ENCODE results near the gene ITGA8.
"Not testable (repeated sequence)": the region's sequence is repeated elsewhere in the genome, so short reads cannot be mapped to it uniquely, and the experiment has no call there.

The ITGA8 gene

DNA sequence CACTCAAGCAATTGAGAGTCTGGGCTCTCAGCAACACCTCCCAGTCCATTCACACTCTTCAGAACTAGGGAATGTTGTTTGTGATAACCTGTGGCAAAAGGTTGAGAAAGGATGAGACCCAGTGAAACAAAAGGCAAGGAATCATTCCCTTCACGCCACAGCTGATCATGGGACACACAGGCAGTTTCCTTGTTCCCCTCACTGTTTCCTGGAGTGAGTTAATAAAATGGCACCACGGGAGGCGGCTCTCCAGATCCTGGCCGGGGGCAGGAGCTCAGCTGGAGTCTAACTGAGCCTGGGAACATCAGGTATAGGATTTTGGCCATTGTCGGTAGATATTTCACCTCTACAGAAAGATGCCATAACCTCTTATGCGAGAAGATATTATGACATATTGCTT, 241.3 kb downstream of the ITGA8 start:
- no peak overlapping the region for H3K4me3 ChIP-seq
- no peak for DNase-seq (ENCODE audit: low spot score)
- TF ChIP-seq, protein P1, sequence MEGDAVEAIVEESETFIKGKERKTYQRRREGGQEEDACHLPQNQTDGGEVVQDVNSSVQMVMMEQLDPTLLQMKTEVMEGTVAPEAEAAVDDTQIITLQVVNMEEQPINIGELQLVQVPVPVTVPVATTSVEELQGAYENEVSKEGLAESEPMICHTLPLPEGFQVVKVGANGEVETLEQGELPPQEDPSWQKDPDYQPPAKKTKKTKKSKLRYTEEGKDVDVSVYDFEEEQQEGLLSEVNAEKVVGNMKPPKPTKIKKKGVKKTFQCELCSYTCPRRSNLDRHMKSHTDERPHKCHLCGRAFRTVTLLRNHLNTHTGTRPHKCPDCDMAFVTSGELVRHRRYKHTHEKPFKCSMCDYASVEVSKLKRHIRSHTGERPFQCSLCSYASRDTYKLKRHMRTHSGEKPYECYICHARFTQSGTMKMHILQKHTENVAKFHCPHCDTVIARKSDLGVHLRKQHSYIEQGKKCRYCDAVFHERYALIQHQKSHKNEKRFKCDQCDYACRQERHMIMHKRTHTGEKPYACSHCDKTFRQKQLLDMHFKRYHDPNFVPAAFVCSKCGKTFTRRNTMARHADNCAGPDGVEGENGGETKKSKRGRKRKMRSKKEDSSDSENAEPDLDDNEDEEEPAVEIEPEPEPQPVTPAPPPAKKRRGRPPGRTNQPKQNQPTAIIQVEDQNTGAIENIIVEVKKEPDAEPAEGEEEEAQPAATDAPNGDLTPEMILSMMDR (IDR thresholded peaks at IDR 0.05): no peak
- H3K27ac ChIP-seq: no peak overlapping the region

DNA sequence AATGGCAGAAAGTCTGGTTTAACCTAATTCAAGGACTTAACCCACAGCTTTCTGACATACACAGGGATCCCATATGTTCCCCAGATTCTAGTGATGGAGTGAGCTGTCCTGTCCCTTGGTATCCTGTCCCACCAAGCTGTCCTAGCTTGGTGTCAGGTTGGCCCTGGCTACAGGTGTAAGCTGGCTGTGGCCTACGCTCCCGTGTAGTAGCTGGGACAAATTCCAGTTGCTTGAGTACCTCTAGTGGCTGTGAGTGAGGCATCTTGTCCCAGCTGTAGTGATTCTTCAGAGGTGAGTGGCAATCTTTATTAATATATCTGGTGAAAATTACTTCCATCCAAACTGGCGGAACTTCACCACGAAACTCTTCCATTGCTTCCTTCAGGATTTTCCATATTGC, 243.4 kb downstream of the ITGA8 start:
- H3K27ac ChIP-seq: peak overlapping the region in 1 of 2 donors; percentile 4
- DNase-seq (ENCODE audit: low spot score): no peak
- TF ChIP-seq, protein P1 (IDR thresholded peaks at IDR 0.05): no peak

DNA sequence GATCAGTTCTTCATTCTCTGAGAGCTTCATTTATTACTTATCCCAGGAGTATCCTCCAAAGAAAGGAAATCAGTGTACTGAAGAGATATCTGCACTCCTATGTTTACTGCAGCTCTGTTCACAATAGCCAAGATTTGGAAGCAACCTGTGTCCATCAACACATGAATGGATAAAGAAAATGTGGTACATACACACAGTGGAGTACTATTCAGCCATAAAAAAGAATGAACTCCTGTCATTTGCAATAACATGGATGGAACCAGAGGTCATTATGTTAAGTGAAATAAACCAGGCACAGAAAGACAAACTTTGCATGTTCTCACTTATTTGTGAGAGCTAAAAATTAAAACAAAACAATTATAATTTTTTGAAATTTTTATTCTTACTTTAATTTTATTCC, 244.3 kb downstream of the ITGA8 start:
- not testable (repeated sequence) for DNase-seq (ENCODE audit: low spot score); H3K27ac ChIP-seq; H3K4me3 ChIP-seq

More for the DNA sequence above, 243.4 kb downstream of the ITGA8 start:
- H3K4me3 ChIP-seq: no peak overlapping the region

DNA sequence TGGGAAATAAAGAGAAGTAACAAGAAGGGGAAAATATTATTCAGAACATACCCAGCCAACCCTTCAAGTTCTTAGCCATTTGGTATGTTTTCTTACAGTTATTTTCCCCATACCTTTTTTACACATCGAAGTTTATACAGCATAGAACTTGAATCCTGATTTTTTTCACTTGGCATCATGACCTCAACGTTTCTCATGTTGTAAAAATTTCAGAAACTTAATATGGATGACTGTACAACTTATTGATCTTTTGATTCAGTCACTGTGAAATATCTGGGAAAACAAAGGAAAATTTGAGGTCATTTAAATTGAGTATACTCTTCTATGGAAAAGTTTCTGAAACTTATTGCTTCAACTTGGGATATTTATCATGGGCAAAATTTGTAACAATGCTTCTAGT, 245.1 kb downstream of the ITGA8 start:
- DNase-seq (ENCODE audit: low spot score): no peak
- TF ChIP-seq, protein P1 (IDR thresholded peaks at IDR 0.05): no peak
- no peak overlapping the region for H3K27ac ChIP-seq
- no peak overlapping the region for H3K4me3 ChIP-seq

DNA sequence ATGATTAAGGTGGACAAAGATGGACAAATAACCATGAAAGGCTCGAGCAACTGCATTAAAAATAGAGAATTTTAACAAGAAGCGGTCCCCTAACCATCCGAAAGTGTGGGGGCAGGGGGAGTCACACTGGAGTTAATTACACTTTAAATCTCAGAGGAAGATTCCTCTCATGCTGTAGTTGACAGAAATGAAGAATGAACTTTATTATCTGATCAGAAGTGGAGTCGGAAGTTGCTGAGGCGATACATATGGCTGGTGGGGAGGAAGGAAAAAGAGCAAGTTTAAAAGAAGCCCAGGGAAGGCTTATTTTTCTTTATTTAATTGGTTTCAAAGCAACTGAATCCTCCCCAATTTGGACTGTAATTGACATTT, 246.3 kb downstream of the ITGA8 start:
- TF ChIP-seq, protein P1 (IDR thresholded peaks at IDR 0.05): no peak
- H3K4me3 ChIP-seq: no peak overlapping the region
- no peak for DNase-seq (ENCODE audit: low spot score)
- no peak overlapping the region for H3K27ac ChIP-seq

DNA sequence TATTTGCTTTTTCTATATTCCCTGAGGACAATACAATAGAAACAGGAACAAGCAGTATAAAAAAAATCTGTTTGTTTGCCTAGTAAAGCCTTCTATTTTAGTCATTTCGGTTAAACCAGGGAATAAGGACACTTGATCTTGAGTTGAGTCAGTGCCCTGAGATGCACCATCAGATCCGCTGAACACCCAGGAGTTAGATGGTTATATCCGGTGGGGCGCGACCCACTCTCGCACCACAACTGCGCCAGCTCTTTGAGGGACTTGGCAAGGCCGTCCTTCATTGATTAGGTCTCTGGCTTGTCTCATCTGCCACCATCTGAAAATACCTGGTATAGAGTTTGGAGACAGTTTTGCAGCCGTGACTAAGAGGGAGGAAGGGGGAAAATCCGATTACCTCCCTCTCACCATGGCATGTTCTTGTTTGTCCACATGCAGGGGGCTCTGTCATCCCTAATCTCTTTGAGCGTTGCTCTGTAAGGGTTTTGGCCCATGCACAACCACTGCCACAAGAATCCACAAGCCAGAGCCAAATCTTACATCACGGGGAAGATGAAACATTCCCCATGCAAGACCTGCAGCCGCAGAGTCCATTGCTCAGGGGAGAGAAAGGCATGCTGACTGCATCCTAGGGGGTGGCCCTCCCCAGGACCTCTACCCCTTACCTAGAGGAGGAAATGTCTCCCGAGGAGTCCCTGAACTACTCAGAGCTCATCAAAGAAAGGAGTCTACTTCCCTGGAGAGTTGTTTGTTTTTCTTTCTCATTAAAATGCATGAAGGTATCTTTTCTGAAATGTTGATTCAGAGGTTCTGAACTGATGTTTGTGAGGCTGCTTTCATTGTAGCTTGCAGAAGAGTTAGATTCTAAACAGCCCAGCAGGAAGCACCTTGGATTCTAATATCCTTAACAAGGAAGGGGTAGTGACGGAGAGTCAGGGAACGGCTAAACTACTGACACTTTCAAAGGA, 247.0 kb downstream of the ITGA8 start:
- TF ChIP-seq, protein P1 (IDR thresholded peaks at IDR 0.05): no peak
- H3K4me3 ChIP-seq: peak overlapping the region; percentile 33
- DNase-seq (ENCODE audit: low spot score): no peak
- H3K27ac ChIP-seq: peak overlapping the region in 1 of 2 donors; percentile 28

DNA sequence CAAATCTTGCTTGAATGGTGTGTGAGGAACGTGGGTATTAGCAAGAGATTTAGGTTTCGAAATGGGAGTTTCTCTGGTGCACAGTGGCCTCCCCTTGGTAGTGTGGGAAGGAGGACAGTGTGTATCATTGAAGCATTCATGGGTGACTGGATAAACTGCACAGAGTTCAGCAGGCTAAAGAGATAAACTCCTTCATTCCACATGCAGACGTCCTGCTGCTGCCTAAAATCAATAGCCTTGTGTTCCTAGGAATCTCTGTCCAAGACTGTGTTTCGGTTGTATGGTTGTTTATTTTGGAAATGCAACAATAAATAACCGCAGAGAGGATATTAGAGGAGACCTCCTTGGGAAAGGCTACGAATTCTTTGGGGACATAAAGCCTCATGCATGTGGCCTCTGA, 247.7 kb downstream of the ITGA8 start:
- Histone ChIP-seq H3K4me3 (no peak overlapping the region), H3K27ac (no peak overlapping the region)
- TF ChIP-seq, protein P1 (IDR thresholded peaks at IDR 0.05): no peak
- no peak for DNase-seq (ENCODE audit: low spot score)

Data from coronary artery (tissue), 2 donors.